HL-60 (cell line): ENCODE results near the gene UGT1A5.

Experiments used
- DNase-seq, 2 experiments: peaks; one replicate each; pipeline ENCODE4 v3.0.0-alpha.2; 2010 to 2020; ENCODE audit warnings: low read depth in 1 of 2, low spot score in 1 of 2
- H3K27ac ChIP-seq: fragments of 250-450 bp; sonication (Bioruptor Pico); replicated peaks from 2 replicates; pipeline ENCODE4 v1.5.1; 2020; ENCODE audit warnings: mild to moderate bottlenecking, moderate library complexity
- H3K27me3 ChIP-seq: fragments of 250-450 bp; sonication (Bioruptor Pico); 2 replicates; pipeline ENCODE4 v1.5.1; 2021; ENCODE audit warnings: mild to moderate bottlenecking, moderate library complexity; ENCODE audit not compliant: insufficient read depth, poor library complexity, severe bottlenecking
- H3K4me3 ChIP-seq: replicated peaks from 2 replicates; pipeline ENCODE4 v1.5.1; 2011; ENCODE audit warnings: mild to moderate bottlenecking, control low read depth, low read length; ENCODE audit not compliant: insufficient read depth
- GABPA ChIP-seq: IDR thresholded peaks from 2 replicates; pipeline ENCODE4 v1.6.1; 2012; ENCODE audit warnings: low read depth
- POLR2AphosphoS5 ChIP-seq: IDR thresholded peaks from 2 replicates; pipeline ENCODE4 v1.6.1; 2012; ENCODE audit warnings: low read depth
- SPI1 ChIP-seq: IDR thresholded peaks from 2 replicates; pipeline ENCODE4 v1.6.1; 2012; ENCODE audit warnings: low read depth, mild to moderate bottlenecking, borderline replicate concordance
- TF ChIP-seq, protein P1 (sequence below): IDR thresholded peaks from one replicate; pipeline ENCODE4 v1.5.1; 2011; ENCODE audit warnings: low read length, control low read depth, inconsistent platforms; ENCODE audit not compliant: insufficient read depth
- TF ChIP-seq, protein P2 (sequence below): IDR thresholded peaks from 2 replicates; pipeline ENCODE4 v1.6.1; 2012; ENCODE audit warnings: low read depth; ENCODE audit not compliant: insufficient replicate concordance

Gene UGT1A5

DNA sequence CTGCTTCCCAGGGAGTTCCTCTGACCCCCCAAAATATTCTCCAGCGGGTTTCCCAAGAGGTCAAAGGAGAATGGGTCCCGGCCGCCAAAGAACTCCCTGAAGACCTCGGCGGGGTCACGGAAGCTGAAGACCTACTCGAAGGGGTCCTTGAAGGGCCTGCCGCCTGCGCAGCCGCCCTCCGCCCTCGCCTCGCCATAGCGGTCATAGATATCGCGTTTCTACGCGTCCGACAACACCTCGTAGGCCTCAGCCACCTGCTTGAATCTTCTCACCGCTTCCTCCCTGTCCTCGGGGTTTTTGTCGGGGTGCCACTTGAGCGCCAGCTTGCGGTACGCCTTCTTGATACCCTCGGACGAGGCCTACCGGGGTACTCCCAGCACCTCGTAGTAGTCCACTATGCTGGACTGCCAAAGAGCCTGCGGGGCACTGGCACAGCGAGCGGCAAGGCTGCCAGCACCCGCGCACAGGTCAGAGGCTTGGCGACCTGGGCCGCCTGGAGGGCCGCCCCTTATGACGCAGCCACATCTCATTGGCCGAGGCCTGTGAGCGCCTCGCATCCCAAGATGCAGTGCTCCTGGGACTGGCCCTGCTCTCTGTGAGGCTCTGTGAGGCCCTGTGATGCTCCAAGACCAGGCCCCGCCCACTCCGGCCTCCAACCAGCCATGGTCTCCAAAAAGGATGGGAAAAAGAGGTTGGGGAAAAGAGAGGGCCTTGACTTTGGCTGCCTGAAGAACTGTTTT lies 42.3 kb downstream of the UGT1A5 start:
- no peak for DNase-seq

DNA sequence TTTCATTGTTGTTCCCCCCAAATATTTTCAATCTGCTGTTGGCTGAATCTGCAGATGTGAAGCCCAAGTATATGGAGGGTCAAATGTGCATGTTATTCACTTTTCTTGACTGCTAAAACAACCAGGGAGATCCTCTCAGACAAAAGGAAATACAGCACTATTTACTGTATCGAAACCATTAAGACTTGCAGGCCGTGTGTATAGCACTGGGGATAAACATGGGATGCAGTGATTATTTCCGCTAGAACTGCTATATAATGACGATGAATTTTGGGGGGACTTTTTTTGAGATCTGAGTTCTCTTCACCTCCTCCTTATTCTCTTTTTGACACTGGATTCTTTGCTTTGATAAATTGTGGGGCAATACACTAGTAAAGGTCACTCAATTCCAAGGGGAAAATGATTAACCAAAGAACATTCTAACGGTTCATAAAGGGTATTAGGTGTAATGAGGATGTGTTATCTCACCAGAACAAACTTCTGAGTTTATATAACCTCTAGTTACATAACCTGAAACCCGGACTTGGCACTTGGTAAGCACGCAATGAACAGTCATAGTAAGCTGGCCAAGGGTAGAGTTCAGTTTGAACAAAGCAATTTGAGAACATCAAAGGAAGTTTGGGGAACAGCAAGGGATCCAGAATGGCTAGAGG lies 43.8 kb downstream of the UGT1A5 start:
- no peak overlapping the region for H3K27ac ChIP-seq
- no peaks in the 10 kb centered on the region for H3K27me3 ChIP-seq
- no peak for DNase-seq
- TF ChIP-seq, protein P1, sequence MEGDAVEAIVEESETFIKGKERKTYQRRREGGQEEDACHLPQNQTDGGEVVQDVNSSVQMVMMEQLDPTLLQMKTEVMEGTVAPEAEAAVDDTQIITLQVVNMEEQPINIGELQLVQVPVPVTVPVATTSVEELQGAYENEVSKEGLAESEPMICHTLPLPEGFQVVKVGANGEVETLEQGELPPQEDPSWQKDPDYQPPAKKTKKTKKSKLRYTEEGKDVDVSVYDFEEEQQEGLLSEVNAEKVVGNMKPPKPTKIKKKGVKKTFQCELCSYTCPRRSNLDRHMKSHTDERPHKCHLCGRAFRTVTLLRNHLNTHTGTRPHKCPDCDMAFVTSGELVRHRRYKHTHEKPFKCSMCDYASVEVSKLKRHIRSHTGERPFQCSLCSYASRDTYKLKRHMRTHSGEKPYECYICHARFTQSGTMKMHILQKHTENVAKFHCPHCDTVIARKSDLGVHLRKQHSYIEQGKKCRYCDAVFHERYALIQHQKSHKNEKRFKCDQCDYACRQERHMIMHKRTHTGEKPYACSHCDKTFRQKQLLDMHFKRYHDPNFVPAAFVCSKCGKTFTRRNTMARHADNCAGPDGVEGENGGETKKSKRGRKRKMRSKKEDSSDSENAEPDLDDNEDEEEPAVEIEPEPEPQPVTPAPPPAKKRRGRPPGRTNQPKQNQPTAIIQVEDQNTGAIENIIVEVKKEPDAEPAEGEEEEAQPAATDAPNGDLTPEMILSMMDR, result no peak
- TF ChIP-seq SPI1 (no peak), GABPA (no peak), POLR2AphosphoS5 (no peak)
- TF ChIP-seq, protein P2, sequence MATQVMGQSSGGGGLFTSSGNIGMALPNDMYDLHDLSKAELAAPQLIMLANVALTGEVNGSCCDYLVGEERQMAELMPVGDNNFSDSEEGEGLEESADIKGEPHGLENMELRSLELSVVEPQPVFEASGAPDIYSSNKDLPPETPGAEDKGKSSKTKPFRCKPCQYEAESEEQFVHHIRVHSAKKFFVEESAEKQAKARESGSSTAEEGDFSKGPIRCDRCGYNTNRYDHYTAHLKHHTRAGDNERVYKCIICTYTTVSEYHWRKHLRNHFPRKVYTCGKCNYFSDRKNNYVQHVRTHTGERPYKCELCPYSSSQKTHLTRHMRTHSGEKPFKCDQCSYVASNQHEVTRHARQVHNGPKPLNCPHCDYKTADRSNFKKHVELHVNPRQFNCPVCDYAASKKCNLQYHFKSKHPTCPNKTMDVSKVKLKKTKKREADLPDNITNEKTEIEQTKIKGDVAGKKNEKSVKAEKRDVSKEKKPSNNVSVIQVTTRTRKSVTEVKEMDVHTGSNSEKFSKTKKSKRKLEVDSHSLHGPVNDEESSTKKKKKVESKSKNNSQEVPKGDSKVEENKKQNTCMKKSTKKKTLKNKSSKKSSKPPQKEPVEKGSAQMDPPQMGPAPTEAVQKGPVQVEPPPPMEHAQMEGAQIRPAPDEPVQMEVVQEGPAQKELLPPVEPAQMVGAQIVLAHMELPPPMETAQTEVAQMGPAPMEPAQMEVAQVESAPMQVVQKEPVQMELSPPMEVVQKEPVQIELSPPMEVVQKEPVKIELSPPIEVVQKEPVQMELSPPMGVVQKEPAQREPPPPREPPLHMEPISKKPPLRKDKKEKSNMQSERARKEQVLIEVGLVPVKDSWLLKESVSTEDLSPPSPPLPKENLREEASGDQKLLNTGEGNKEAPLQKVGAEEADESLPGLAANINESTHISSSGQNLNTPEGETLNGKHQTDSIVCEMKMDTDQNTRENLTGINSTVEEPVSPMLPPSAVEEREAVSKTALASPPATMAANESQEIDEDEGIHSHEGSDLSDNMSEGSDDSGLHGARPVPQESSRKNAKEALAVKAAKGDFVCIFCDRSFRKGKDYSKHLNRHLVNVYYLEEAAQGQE, result no peak
- H3K4me3 ChIP-seq, result no peak overlapping the region

More for the DNA sequence above, 42.3 kb downstream of the UGT1A5 start:
- Histone ChIP-seq H3K4me3 (no peak overlapping the region), H3K27me3 (no peaks in the 10 kb centered on the region), H3K27ac (no peak overlapping the region)
- TF ChIP-seq SPI1, result no peak
- TF ChIP-seq, protein P2, result no peak
- TF ChIP-seq, protein P1, result no peak
- TF ChIP-seq POLR2AphosphoS5, result no peak
- TF ChIP-seq GABPA, result no peak

DNA sequence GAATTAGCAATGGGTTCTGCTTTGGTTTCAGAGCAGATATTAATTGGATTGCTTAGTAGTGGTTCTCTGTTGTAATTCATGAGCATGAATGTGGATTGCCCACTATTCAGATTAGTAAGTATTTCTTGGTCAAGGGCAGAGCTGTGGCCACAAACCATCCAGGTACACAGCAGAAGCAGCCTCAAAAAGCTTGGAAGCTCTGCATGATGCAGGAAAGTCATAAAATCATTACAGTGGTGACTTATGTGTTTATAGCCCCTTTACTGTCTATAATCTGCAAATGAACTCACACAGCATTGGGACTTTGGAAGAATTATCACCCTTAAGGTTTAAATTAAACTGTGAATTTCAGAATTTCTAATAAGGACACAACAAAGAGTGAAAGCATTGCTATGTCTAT lies 45.4 kb downstream of the UGT1A5 start:
- Histone ChIP-seq H3K27ac (no peak overlapping the region), H3K27me3 (no peaks in the 10 kb centered on the region), H3K4me3 (no peak overlapping the region)
- no peak for TF ChIP-seq POLR2AphosphoS5
- TF ChIP-seq, protein P1, result no peak
- TF ChIP-seq SPI1, result no peak
- TF ChIP-seq, protein P2, result no peak
- TF ChIP-seq GABPA, result no peak
- DNase-seq, result no peak
